G401 (cell line): ENCODE measurements around the gene LMX1B. TPM values are rescaled to one million over a fixed set of nuclear protein-coding genes. Genes with fewer than 3 reads are reported as not detected.

Experiments
- DNase-seq: peaks from one replicate; pipeline ENCODE4 v3.0.0-alpha.2; 2015; ENCODE audit warnings: low spot score
- in situ Hi-C: cut with HindIII; loops from 2 replicates; pipeline ENCODE4 v1.10.0; 2016; ENCODE audit warnings: low sequenced_read_pairs, mixed read lengths
- total RNA-seq: library from RNA; depleted of rRNA; stranded (reverse); fragments of >200 nt; shearing (Covaris generic); gene quantifications from 2 replicates; pipeline ENCODE4 v1.2.3, GENCODE V29; 2014

LMX1B gene
- total RNA-seq, 1 experiment from 2014 or later, result 89.1 TPM

- in situ Hi-C loops, result no loop called here
- no peak for DNase-seq
Observed at GRCh38 chr9:126687930-126688461, 74.3 kb downstream of the LMX1B start.

GRCh38 chr9:126688617-126689016 lies 74.9 kb downstream of the LMX1B start:
- in situ Hi-C loops, result no loop called here
- no peak for DNase-seq

GRCh38 chr9:126689027-126689825 lies 75.5 kb downstream of the LMX1B start:
- in situ Hi-C loops, result no loop called here

GRCh38 chr9:126690431-126691051 lies 76.8 kb downstream of the LMX1B start:
- in situ Hi-C loops, result no loop called here
- DNase-seq, result no peak

More at GRCh38 chr9:126689027-126689825, 75.5 kb downstream of the LMX1B start:
- DNase-seq, result no peak

- in situ Hi-C loops, result no loop called here
- no peak for DNase-seq
Observed at GRCh38 chr9:126692041-126692758, 78.5 kb downstream of the LMX1B start.

- DNase-seq, result no peak
- in situ Hi-C loops, result no loop called here
Observed at GRCh38 chr9:126692759-126693427, 79.2 kb downstream of the LMX1B start.

GRCh38 chr9:126693428-126693944 lies 79.8 kb downstream of the LMX1B start:
- DNase-seq, result no peak
- in situ Hi-C loops, result no loop called here

GRCh38 chr9:126694206-126695081 lies 80.7 kb downstream of the LMX1B start:
- DNase-seq, result no peak
- in situ Hi-C loops, result no loop called here

GRCh38 chr9:126695186-126695585 lies 81.5 kb downstream of the LMX1B start:
- in situ Hi-C loops, result no loop called here
- no peak for DNase-seq

GRCh38 chr9:126695701-126696400 lies 82.1 kb downstream of the LMX1B start:
- in situ Hi-C loops, result no loop called here
- DNase-seq, result no peak

- DNase-seq, result no peak
- in situ Hi-C loops, result no loop called here
Observed at GRCh38 chr9:126696401-126697145, 82.8 kb downstream of the LMX1B start.

- no peak for DNase-seq
- in situ Hi-C loops, result no loop called here
Observed at GRCh38 chr9:126697330-126697729, 83.6 kb downstream of the LMX1B start.

GRCh38 chr9:126698251-126698650 lies 84.5 kb downstream of the LMX1B start:
- in situ Hi-C loops, result no loop called here
- DNase-seq, result no peak

GRCh38 chr9:126698756-126699155 lies 85.0 kb downstream of the LMX1B start:
- in situ Hi-C loops, result no loop called here
- DNase-seq, result no peak

- in situ Hi-C loops, result no loop called here
- no peak for DNase-seq
Observed at GRCh38 chr9:126699401-126699881, 85.7 kb downstream of the LMX1B start.

GRCh38 chr9:126700296-126700695 lies 86.6 kb downstream of the LMX1B start:
- in situ Hi-C loops, result no loop called here

More at GRCh38 chr9:126700296-126700695, 86.6 kb downstream of the LMX1B start:
- DNase-seq, result no peak
